HCT116 (cell line): ENCODE data around the gene CAMK1D. TPM values are rescaled to one million over a fixed set of nuclear protein-coding genes. Genes with fewer than 3 reads are reported as not detected.

ENCODE experiments used
- ATAC-seq: fragments of 200-7000 bp; cut with Tn5 transposase; 2 replicates; pipeline ENCODE4 v1.9.1; 2020; ENCODE audit warnings: mild to moderate bottlenecking, moderate library complexity
- BruUV-seq: library from RNA; stranded (reverse); fragments of 400-500 nt; replicated peaks from 2 replicates; lab custom pipeline; 2021; lab: Mats Ljungman, UMichigan
- CTCF ChIA-PET: fragments of 300-600 bp; sonication (Branson Sonifier 250); formaldehyde crosslinking; loops from one replicate; lab custom pipeline; 2021; ENCODE audit warnings: antibody characterized with exemption; lab: Charles Lee
- POLR2A ChIA-PET: fragments of 300-600, 350-600 bp; sonication (Branson Sonifier 250); formaldehyde crosslinking; loops from one replicate; lab custom pipeline; 2021; ENCODE audit warnings: antibody characterized with exemption; lab: Charles Lee
- RAD21 ChIA-PET, 2 experiments: fragments of 300-600 bp; sonication (Branson Sonifier 250); formaldehyde crosslinking; loops; one replicate each; lab custom pipeline; 2023; ENCODE audit warnings: low total read pairs in 2 of 2; ENCODE audit not compliant: uncharacterized antibody in 2 of 2, unreplicated experiment in 2 of 2, low non-redundant PET in 1 of 2; lab: Charles Lee
- DNase-seq: peaks from one replicate; pipeline ENCODE4 v3.0.0-alpha.2; 2010; ENCODE audit warnings: low read depth, low spot score
- H2AFZ ChIP-seq: fragments of 200-600 bp; shearing (Covaris generic), sonication (generic); 2 replicates; pipeline ENCODE4 v1.6.1; 2017; ENCODE audit warnings: low read depth, mixed run types, mixed read lengths, antibody characterized with exemption, low read length; ENCODE audit not compliant: poor library complexity, severe bottlenecking
- H3K27ac ChIP-seq: 2 replicates; pipeline ENCODE4 v1.5.1; 2012; ENCODE audit warnings: low read depth, low read length
- H3K27me3 ChIP-seq: fragments of 200-600 bp; sonication (generic); 2 replicates; pipeline ENCODE4 v1.6.1; 2016; ENCODE audit warnings: mixed run types, low read length, mixed read lengths; ENCODE audit not compliant: insufficient read depth
- H3K36me3 ChIP-seq, 2 experiments: fragments of 200-500 bp in 1 of 2; fragments of 200-600 bp in 1 of 2; sonication (Bioruptor generic) in 1 of 2; sonication (generic) in 1 of 2; 2 replicates each; pipeline versions ENCODE4 v1.5.1 to v1.6.1; 2014 to 2016; ENCODE audit warnings: low read length in 2 of 2, inconsistent platforms in 1 of 2, mixed read lengths in 1 of 2, mixed run types in 1 of 2; ENCODE audit not compliant: insufficient read depth in 2 of 2, control insufficient read depth in 1 of 2
- H3K4me1 ChIP-seq, 2 experiments: fragments of 200-600 bp in 1 of 2; sonication (generic) in 1 of 2; 2 replicates each; pipeline versions ENCODE4 v1.5.1 to v1.6.1; 2012 to 2017; ENCODE audit warnings: low read length in 2 of 2, inconsistent platforms in 1 of 2, mild to moderate bottlenecking in 1 of 2, mixed read lengths in 1 of 2, mixed run types in 1 of 2, moderate library complexity in 1 of 2; ENCODE audit not compliant: insufficient read depth in 2 of 2, control insufficient read depth in 1 of 2
- H3K4me2 ChIP-seq: fragments of 200-600 bp; sonication (generic); 2 replicates; pipeline ENCODE4 v1.6.1; 2017; ENCODE audit warnings: mixed run types, low read length, mixed read lengths
- H3K4me3 ChIP-seq, 2 experiments: fragments of 200-600 bp in 1 of 2; sonication (generic) in 1 of 2; replicated peaks in 1 of 2; 2 replicates each; pipeline ENCODE4 v1.5.1; 2011 to 2016; ENCODE audit warnings: low read length in 2 of 2, control low read depth in 1 of 2, low read depth in 1 of 2, mild to moderate bottlenecking in 1 of 2, mixed read lengths in 1 of 2, mixed run types in 1 of 2
- H3K79me2 ChIP-seq: fragments of 200-600 bp; sonication (generic); 2 replicates; pipeline ENCODE4 v1.6.1; 2017; ENCODE audit warnings: mild to moderate bottlenecking, mixed run types, low read length, moderate library complexity, mixed read lengths; ENCODE audit not compliant: insufficient read depth
- H3K9ac ChIP-seq: fragments of 200-600 bp; sonication (generic); 2 replicates; pipeline ENCODE4 v1.6.1; 2016; ENCODE audit warnings: low read length, mixed read lengths
- H3K9me2 ChIP-seq: fragments of 200-600 bp; sonication (generic), shearing (Covaris generic); 2 replicates; pipeline ENCODE4 v1.6.1; 2017; ENCODE audit warnings: mixed run types, mild to moderate bottlenecking, moderate library complexity; ENCODE audit not compliant: insufficient read depth
- H3K9me3 ChIP-seq, 2 experiments: fragments of 200-500 bp in 1 of 2; fragments of 200-600 bp in 1 of 2; sonication (Bioruptor generic) in 1 of 2; sonication (generic) in 1 of 2; 2 replicates each; pipeline ENCODE4 v1.6.1; 2014 to 2017; ENCODE audit warnings: low read length in 2 of 2, mixed read lengths in 2 of 2, inconsistent platforms in 1 of 2, low read depth in 1 of 2, mild to moderate bottlenecking in 1 of 2, mixed run types in 1 of 2, moderate library complexity in 1 of 2; ENCODE audit not compliant: control insufficient read depth in 1 of 2, insufficient read depth in 1 of 2
- H4K20me1 ChIP-seq: fragments of 200-600 bp; sonication (generic), shearing (Covaris generic); 2 replicates; pipeline ENCODE4 v1.6.1; 2017; ENCODE audit warnings: mixed run types, mild to moderate bottlenecking, moderate library complexity; ENCODE audit not compliant: insufficient read depth
- EGR1 ChIP-seq: IDR thresholded peaks from 2 replicates; pipeline ENCODE4 v1.6.1; 2012; ENCODE audit warnings: low read depth
- ELF1 ChIP-seq: IDR thresholded peaks from 2 replicates; pipeline ENCODE4 v1.6.1; 2012; ENCODE audit warnings: low read depth, borderline replicate concordance
- FOSL1 ChIP-seq: IDR thresholded peaks from 2 replicates; pipeline ENCODE4 v1.6.1; 2012; ENCODE audit warnings: low read depth
- POLR2A ChIP-seq: IDR thresholded peaks from 2 replicates; pipeline ENCODE4 v1.7.0; 2011; ENCODE audit warnings: borderline replicate concordance; ENCODE audit not compliant: insufficient read depth, insufficient read length; ENCODE audit errors: extremely low read depth
- RAD21 ChIP-seq: IDR thresholded peaks from 2 replicates; pipeline ENCODE4 v1.6.1; 2012; ENCODE audit warnings: low read depth, mild to moderate bottlenecking
- SP1 ChIP-seq: IDR thresholded peaks from 2 replicates; pipeline ENCODE4 v1.6.1; 2012; ENCODE audit warnings: low read depth
- SRF ChIP-seq: IDR thresholded peaks from 2 replicates; pipeline ENCODE4 v1.6.1; 2012; ENCODE audit warnings: low read depth
- TCF7L2 ChIP-seq: IDR thresholded peaks from 2 replicates; pipeline ENCODE4 v1.7.0; 2011; ENCODE audit warnings: borderline replicate concordance, inconsistent platforms; ENCODE audit not compliant: insufficient read depth, insufficient read length; ENCODE audit errors: extremely low read depth
- ZFX ChIP-seq: fragments of 450-650 bp; IDR thresholded peaks from 2 replicates; pipeline ENCODE4 v1.6.1; 2017
- intact Hi-C: fragments of 100-400 bp; cut with micrococcal nuclease; formaldehyde crosslinking; loops from 2 replicates; pipeline ENCODE4 v1.10.0; 2022
- total RNA-seq: library from RNA; stranded (reverse); gene quantifications from one replicate; pipeline ENCODE4 v1.2.1, GENCODE V29; 2021; ENCODE audit not compliant: unreplicated experiment
- TF ChIP-seq, protein P1 (sequence below), 3 experiments: fragments of 200-600 bp in 1 of 3; sonication (generic) in 1 of 3; IDR thresholded peaks in 2 of 3; conservative IDR thresholded peaks in 1 of 3; 2 replicates each; pipeline ENCODE4 v1.5.1; 2012 to 2017; ENCODE audit warnings: low read depth in 2 of 3, low read length in 2 of 3, antibody characterized with exemption in 1 of 3, borderline replicate concordance in 1 of 3, control low read depth in 1 of 3, mild to moderate bottlenecking in 1 of 3, mixed read lengths in 1 of 3, mixed run types in 1 of 3, moderate library complexity in 1 of 3; ENCODE audit not compliant: insufficient read depth in 1 of 3
- TF ChIP-seq, protein P2 (sequence below): IDR thresholded peaks from 2 replicates; pipeline ENCODE4 v1.6.1; 2011; ENCODE audit warnings: mild to moderate bottlenecking, low read length, moderate library complexity; ENCODE audit not compliant: insufficient replicate concordance; ENCODE audit errors: extremely low read depth

Gene CAMK1D
- total RNA-seq, 1 experiment from 2014 or later = 9.6 TPM

DNA sequence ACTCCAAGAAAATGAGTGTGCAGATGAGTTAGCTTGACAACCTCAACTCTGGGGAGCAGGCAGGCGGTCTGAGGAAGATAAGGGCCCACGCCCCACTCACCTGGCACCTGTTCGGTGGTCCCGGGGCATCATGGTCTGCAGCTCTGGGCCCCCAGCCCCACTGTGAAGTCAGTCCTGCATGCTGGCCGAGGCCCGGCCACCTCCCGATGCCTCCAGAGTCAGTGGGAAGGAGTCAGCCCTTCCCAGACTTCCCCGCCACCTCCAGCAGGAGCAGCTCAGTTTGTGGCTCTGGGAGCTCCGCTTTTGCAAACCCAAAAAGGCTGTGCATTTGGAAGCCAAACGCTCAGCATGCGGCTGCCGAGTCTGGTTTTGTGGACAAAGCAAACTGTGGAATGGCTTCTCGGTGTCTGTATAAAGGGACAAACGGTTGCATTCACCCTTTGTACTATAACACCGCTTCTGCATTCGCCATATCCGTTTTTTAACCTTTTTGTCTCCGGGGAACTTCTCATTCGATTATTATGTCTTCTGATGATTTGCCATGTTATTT is 484.8 kb downstream of the CAMK1D start:
- Histone ChIP-seq H3K4me3 (no peak overlapping the region), H3K36me3 (no peaks in the 10 kb centered on the region), H3K27me3 (no peaks in the 10 kb centered on the region), H3K9me3 (no peaks in the 10 kb centered on the region), H3K4me2 (no peak overlapping the region), H2AFZ (no peak overlapping the region), H4K20me1 (no peaks in the 10 kb centered on the region), H3K27ac (no peak overlapping the region), H3K4me1 (peaks cover 3 to 10% of the 10 kb centered on the region in 2 experiments; a peak in 3 of 4 replicates), H3K79me2 (no peaks in the 10 kb centered on the region), H3K9me2 (no peaks in the 10 kb centered on the region), H3K9ac (no peak overlapping the region)
- TF ChIP-seq SRF = no peak
- TF ChIP-seq TCF7L2 = no peak
- TF ChIP-seq, protein P1, sequence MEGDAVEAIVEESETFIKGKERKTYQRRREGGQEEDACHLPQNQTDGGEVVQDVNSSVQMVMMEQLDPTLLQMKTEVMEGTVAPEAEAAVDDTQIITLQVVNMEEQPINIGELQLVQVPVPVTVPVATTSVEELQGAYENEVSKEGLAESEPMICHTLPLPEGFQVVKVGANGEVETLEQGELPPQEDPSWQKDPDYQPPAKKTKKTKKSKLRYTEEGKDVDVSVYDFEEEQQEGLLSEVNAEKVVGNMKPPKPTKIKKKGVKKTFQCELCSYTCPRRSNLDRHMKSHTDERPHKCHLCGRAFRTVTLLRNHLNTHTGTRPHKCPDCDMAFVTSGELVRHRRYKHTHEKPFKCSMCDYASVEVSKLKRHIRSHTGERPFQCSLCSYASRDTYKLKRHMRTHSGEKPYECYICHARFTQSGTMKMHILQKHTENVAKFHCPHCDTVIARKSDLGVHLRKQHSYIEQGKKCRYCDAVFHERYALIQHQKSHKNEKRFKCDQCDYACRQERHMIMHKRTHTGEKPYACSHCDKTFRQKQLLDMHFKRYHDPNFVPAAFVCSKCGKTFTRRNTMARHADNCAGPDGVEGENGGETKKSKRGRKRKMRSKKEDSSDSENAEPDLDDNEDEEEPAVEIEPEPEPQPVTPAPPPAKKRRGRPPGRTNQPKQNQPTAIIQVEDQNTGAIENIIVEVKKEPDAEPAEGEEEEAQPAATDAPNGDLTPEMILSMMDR (IDR thresholded peaks at IDR 0.05 in 2 of 3, conservative IDR thresholded peaks at IDR 0.05 in 1 of 3; ENCODE audit: borderline replicate concordance in 1 of 3, insufficient read depth in 1 of 3, low read depth in 2 of 3, low read length in 2 of 3) = no peak
- TF ChIP-seq RAD21 = no peak
- no peak for TF ChIP-seq POLR2A
- TF ChIP-seq, protein P2, sequence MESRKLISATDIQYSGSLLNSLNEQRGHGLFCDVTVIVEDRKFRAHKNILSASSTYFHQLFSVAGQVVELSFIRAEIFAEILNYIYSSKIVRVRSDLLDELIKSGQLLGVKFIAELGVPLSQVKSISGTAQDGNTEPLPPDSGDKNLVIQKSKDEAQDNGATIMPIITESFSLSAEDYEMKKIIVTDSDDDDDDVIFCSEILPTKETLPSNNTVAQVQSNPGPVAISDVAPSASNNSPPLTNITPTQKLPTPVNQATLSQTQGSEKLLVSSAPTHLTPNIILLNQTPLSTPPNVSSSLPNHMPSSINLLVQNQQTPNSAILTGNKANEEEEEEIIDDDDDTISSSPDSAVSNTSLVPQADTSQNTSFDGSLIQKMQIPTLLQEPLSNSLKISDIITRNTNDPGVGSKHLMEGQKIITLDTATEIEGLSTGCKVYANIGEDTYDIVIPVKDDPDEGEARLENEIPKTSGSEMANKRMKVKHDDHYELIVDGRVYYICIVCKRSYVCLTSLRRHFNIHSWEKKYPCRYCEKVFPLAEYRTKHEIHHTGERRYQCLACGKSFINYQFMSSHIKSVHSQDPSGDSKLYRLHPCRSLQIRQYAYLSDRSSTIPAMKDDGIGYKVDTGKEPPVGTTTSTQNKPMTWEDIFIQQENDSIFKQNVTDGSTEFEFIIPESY = no peak
- no peak for TF ChIP-seq EGR1
- TF ChIP-seq ZFX = no peak
- TF ChIP-seq ELF1 = no peak
- no peak for TF ChIP-seq SP1
- TF ChIP-seq FOSL1 = no peak
- DNase-seq (no peak), ATAC-seq (no peak)
- ChIA-PET RAD21 (no interaction called here), POLR2A (no interaction called here), CTCF (no interaction called here)
- intact Hi-C loops = no loop called here
- BruUV-seq = no TSS peak
